ENCODE results near the gene SLC44A2. TPM values are rescaled to one million over a fixed set of nuclear protein-coding genes. Genes with fewer than 3 reads are reported as not detected.

SLC44A2 gene
- total RNA-seq, 1 experiment from 2014 or later = 6.2 TPM

DNA sequence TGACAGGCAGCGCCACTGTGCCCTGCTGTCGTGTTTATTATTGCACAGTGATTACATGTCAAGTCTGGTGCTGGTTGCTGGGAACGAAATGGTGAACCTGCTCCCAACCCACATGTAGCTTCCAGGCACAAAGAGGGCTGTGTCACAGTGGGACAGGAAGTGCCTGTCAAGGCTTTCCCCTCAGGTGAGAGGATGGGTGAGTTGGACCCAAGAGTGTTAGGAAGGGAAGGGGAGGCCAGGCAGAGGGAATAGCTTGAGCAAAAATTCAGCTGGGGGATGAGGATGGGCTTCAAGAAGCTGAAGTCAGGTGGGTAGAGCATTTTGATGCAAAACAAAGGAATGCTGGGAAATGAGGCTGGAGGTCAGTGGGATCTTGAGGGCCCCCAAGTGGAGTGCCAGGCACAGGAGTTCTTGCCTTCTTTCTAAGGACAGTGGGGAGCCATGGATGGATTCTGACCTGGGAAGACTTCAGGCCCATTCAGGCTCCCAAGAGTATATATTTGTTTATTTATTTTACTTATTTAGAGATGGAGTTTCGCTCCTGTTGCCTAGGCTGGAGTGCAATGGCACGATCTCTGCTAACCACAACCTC lies 67.4 kb downstream of the SLC44A2 start:
- H3K27ac Mint-ChIP-seq (ENCODE audit: low read depth, unreplicated experiment) = no peak overlapping the region
- H3K36me3 Mint-ChIP-seq (ENCODE audit: insufficient read depth, unreplicated experiment) = peaks cover 56% of the 10 kb centered on the region
- ChIA-PET CTCF (interaction anchor here (0.5 to 1.2 kb wide), 5 partner anchors 21 to 269 kb away, joined by 3 to 4 read pairs (median 3); no protein-coding TSS in a partner anchor), POLR2A (interaction anchor here (1.0 to 1.7 kb wide), 3 partner anchors 37 to 406 kb away, joined by 3 to 6 read pairs (median 5); partner anchors contain the start of gene ICAM4)
- H3K4me3 Mint-ChIP-seq (ENCODE audit: unreplicated experiment) = no peak overlapping the region
- TF ChIP-seq, protein P1, sequence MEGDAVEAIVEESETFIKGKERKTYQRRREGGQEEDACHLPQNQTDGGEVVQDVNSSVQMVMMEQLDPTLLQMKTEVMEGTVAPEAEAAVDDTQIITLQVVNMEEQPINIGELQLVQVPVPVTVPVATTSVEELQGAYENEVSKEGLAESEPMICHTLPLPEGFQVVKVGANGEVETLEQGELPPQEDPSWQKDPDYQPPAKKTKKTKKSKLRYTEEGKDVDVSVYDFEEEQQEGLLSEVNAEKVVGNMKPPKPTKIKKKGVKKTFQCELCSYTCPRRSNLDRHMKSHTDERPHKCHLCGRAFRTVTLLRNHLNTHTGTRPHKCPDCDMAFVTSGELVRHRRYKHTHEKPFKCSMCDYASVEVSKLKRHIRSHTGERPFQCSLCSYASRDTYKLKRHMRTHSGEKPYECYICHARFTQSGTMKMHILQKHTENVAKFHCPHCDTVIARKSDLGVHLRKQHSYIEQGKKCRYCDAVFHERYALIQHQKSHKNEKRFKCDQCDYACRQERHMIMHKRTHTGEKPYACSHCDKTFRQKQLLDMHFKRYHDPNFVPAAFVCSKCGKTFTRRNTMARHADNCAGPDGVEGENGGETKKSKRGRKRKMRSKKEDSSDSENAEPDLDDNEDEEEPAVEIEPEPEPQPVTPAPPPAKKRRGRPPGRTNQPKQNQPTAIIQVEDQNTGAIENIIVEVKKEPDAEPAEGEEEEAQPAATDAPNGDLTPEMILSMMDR (IDR thresholded peaks at IDR 0.05; ENCODE audit: unreplicated experiment) = no peak
- intact Hi-C loops (cut with micrococcal nuclease) = loop anchor here (10.0 kb wide), 1 partner anchor 218 kb away; no protein-coding TSS in a partner anchor
- DNase-seq (ENCODE audit: unreplicated experiment) = no peak
- BruUV-seq (replicated peaks) = no TSS peak
- H3K4me1 Mint-ChIP-seq (ENCODE audit: insufficient read depth, unreplicated experiment) = peaks cover 11% of the 10 kb centered on the region
- H3K9me3 Mint-ChIP-seq (ENCODE audit: unreplicated experiment) = no peaks in the 10 kb centered on the region
- H3K27me3 Mint-ChIP-seq (ENCODE audit: insufficient read depth, unreplicated experiment) = no peaks in the 10 kb centered on the region

Other genes with a start within 250 kb of the SLC44A2 start
- 75.0 and 83.7 TPM in 2 replicates for gene TYK2, start 245.0 kb upstream of the SLC44A2 start, total RNA-seq (2022)
- gene CDC37, start 222.0 kb upstream of the SLC44A2 start, total RNA-seq (2022) = 164 and 188 TPM in 2 replicates
- 0.42 and 0.49 TPM in 2 replicates for gene PDE4A, start 205.0 kb upstream of the SLC44A2 start, total RNA-seq (2022)
- gene KEAP1, start 122.2 kb upstream of the SLC44A2 start, total RNA-seq (2022) = 46.1 and 48.5 TPM in 2 replicates
- gene S1PR5, start 108.1 kb upstream of the SLC44A2 start, total RNA-seq (2022) = not detected in 2 replicates
- gene ATG4D, start 81.6 kb upstream of the SLC44A2 start, total RNA-seq (2022) = 22.6 and 36.8 TPM in 2 replicates
- gene KRI1, start 59.5 kb upstream of the SLC44A2 start, total RNA-seq (2022) = 23.3 and 27.4 TPM in 2 replicates
- 2.5 and 2.6 TPM in 2 replicates for gene CDKN2D, start 56.6 kb upstream of the SLC44A2 start, total RNA-seq (2022)
- 1.8 and 6.1 TPM in 2 replicates for gene AP1M2, start 38.2 kb upstream of the SLC44A2 start, total RNA-seq (2022)
- 278 and 297 TPM in 2 replicates for gene ILF3, start 28.8 kb downstream of the SLC44A2 start, total RNA-seq (2022)
- gene QTRT1, start 75.9 kb downstream of the SLC44A2 start, total RNA-seq (2022) = 57.5 and 71.3 TPM in 2 replicates
- 114 and 125 TPM in 2 replicates for gene DNM2, start 92.5 kb downstream of the SLC44A2 start, total RNA-seq (2022)
- 16.5 and 23.2 TPM in 2 replicates for gene TMED1, start 210.7 kb downstream of the SLC44A2 start, total RNA-seq (2022)
- 0.30 and 0.49 TPM in 2 replicates for gene C19orf38, start 222.9 kb downstream of the SLC44A2 start, total RNA-seq (2022)
- 49.5 and 51.7 TPM in 2 replicates for gene CARM1, start 246.0 kb downstream of the SLC44A2 start, total RNA-seq (2022)

All from MCF 10A (cell line).